RWPE1 (cell line): ENCODE results near the gene DBP.
A peak's percentile ranks its signal among the peaks of the same experiment; 100 is the strongest.

ENCODE experiments used
- CTCF ChIA-PET: fragments of 350-600 bp; sonication (Branson Sonifier 250); formaldehyde crosslinking; extraction: SDS; loops from one replicate; lab custom pipeline; 2021; lab: Yijun Ruan, JAX
- POLR2A ChIA-PET: fragments of 400-600 bp; formaldehyde crosslinking; extraction: SDS; loops from one replicate; lab custom pipeline; 2020; ENCODE audit warnings: antibody characterized with exemption; ENCODE audit not compliant: low non-redundant PET; lab: Yijun Ruan, JAX
- DNase-seq: peaks from one replicate; pipeline ENCODE4 v3.0.0; 2012; ENCODE audit warnings: low spot score
- H3K27ac ChIP-seq: fragments of 450-650 bp; 2 replicates; pipeline ENCODE4 v1.5.1; 2017
- TF ChIP-seq, protein P1 (sequence below): fragments of 450-650 bp; conservative IDR thresholded peaks from 2 replicates; pipeline ENCODE4 v1.5.1; 2017; ENCODE audit warnings: low read depth, mild to moderate bottlenecking

DBP gene

DNA sequence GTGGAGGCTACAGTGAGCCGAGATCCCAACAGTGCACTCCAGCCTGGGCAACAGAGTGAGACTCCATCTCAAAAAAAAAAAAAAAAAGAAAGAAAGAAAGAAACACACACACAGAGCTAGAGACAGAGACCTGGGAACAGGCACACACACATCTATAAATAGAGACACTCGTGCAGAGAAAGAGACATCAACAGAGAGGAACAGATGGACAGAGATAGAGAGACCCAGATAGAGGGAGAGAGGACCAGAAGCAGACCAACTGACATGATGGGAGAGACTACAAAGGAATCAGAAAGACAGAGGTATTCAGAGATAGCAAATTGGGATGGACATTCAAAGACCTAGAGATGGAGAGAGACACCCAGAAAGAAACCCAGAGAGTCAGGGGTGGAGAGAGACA is 11.0 kb upstream of the DBP start:
- TF ChIP-seq, protein P1, sequence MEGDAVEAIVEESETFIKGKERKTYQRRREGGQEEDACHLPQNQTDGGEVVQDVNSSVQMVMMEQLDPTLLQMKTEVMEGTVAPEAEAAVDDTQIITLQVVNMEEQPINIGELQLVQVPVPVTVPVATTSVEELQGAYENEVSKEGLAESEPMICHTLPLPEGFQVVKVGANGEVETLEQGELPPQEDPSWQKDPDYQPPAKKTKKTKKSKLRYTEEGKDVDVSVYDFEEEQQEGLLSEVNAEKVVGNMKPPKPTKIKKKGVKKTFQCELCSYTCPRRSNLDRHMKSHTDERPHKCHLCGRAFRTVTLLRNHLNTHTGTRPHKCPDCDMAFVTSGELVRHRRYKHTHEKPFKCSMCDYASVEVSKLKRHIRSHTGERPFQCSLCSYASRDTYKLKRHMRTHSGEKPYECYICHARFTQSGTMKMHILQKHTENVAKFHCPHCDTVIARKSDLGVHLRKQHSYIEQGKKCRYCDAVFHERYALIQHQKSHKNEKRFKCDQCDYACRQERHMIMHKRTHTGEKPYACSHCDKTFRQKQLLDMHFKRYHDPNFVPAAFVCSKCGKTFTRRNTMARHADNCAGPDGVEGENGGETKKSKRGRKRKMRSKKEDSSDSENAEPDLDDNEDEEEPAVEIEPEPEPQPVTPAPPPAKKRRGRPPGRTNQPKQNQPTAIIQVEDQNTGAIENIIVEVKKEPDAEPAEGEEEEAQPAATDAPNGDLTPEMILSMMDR, result no peak
- ChIA-PET POLR2A (no interaction called here), CTCF (no interaction called here)
- DNase-seq, result no peak
- peak overlapping the region; percentile 83 for H3K27ac ChIP-seq

DNA sequence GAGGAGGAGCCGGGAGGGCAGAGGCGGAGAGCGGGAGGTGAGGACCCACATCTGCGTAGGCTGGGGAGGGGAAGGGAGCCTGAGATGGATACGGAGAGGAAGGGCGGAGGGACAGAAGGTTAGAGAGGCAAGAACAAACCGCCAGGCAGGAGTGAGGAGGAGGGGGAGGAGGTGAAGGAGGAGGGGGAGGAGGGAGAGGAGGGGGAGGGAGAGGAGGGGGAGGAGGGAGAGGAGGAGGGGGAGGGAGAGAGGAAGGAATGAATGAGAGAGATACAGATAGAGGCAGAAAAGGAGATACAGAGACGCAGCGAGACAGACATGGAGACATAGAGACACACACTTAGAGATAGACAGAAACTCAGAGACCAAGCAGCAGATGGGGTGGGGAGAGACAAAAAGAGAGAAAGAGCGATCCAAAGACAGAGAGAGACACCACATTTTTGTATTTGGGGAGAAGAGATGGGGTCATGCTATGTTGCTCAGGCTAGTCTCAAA is 9.6 kb upstream of the DBP start:
- TF ChIP-seq, protein P1, result no peak; the same call in 1 of the 2 replicates
- peak overlapping the region; percentile 83 for H3K27ac ChIP-seq
- ChIA-PET POLR2A (no interaction called here), CTCF (interaction anchor here (0.7 kb wide), 1 partner anchor 189 kb away, joined by 3 read pairs; the partner anchor contains the start of gene HSD17B14)
- DNase-seq, result no peak

DNA sequence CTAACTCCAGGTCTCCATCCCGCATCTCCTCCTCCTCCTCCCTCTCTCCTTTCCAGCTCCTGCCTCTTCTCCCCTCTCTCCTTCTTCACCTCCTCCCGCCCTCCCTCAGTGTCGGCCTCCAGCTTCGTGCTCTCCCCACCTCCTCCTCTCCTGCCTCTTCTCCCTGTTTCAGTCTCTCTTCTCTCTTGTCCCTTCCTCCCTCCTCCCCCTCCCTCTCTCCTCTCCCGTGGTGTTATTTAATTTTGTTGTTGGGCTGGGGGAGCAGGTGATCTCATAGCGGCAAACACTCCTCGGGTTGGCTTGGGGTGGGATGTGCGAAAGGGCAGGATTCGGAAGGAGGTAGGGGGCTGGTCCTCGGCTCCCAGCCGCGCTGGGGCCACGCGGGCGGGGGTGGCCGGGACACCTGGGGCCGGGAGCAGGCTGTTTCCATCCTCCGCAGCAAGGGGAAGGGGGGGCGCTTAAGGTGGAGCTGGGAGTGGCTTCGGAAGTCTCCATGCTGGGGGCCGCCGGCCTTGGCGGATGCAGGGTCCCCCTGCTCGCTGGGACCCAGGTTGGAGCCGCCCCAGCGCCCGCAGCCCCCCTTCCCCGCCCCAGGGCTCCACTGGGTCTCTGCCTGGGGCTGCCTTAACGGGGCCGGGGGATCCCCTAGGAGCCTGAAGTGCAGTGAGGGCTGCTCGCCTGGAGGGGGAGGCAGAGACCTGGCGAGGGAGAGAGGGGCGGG is 9.0 kb upstream of the DBP start, which contains the start of gene CA11:
Gene CA11, minus strand, starts transcription at position 187 of the 721 bp plus-strand sequence. CDS start 555 bp downstream, outside the sequence.
- TF ChIP-seq, protein P1, result peak; percentile 88
- POLR2A ChIA-PET, result interaction anchor here (0.7 kb wide), 1 partner anchor 74 kb away, joined by 3 read pairs; no protein-coding TSS in a partner anchor
- CTCF ChIA-PET, result interaction anchor here (0.6 to 1.4 kb wide), 7 partner anchors 24 to 207 kb away, joined by 3 to 8 read pairs (median 4); partner anchors contain the start of gene HSD17B14
- peak; percentile 88 for DNase-seq
- peak within 1 kb of the TSS; percentile 83 for H3K27ac ChIP-seq

DNA sequence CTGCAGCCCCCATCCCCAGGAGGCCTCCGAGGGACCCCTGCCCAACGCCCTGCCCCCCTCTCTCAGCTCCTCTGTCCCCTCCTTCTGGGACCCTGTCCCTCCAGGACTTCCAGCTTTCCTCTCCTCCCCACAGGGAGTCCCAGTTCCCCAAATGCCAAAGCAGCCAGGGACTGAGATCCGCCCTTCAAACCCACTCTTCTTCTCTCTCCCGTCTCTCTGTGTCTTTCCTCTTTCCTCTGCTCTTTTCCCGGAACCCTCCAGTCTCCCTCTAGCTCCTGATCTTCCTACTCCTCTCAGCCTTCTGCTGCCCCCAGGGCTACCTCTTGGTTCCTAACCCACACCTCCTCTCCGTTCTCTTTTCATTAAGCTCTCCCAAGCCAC is 8.4 kb upstream of the DBP start:
- CTCF ChIA-PET, result interaction anchor here (0.6 to 1.4 kb wide), 7 partner anchors 24 to 207 kb away, joined by 3 to 8 read pairs (median 4); no protein-coding TSS in a partner anchor
- TF ChIP-seq, protein P1, result no peak
- no peak for DNase-seq
- POLR2A ChIA-PET, result interaction anchor here (0.7 kb wide), 1 partner anchor 75 kb away, joined by 3 read pairs; no protein-coding TSS in a partner anchor
- peak overlapping the region; percentile 83 for H3K27ac ChIP-seq

DNA sequence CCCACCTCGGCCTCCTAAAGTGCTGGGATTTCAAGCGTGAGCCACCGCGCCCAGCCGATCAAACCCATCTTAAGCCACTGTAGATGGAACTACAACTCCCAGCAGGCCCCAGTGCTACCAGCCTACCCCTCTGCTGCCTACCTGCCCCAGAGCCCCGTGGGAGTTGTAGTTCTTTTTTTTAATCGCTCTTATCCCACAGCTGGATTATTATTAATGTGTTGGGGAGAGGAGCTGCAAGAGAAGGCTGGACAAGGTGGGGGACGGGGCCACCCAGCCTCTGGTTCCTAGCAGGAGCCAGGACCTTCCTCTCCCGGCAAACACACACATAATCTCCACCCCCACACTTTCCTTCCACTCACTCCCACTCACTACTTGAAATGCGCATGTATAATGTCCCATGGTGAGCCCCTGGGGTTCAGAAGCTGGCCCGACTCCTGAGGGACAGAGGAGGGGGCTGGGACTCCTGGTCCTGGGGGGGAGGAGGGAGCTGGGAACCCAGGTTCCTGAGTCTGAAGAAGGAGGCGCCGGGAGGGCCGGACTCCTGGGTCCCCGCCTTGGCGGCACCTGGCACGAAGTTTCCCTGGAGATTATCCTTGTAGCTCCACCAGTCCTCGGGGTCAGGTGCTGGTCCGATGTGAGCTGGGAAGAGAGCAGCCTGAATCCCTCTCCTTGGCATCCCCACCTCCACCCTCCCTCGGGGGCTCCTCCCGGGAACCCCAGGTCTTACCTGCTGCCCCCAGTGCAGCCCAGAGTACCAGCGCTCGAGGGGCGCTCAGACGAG is 7.8 kb upstream of the DBP start:
- POLR2A ChIA-PET, result no interaction called here
- CTCF ChIA-PET, result interaction anchor here (0.9 to 1.4 kb wide), 5 partner anchors 30 to 198 kb away, joined by 3 to 8 read pairs (median 6); no protein-coding TSS in a partner anchor

More for the DNA sequence above, 7.8 kb upstream of the DBP start:
- TF ChIP-seq, protein P1, result no peak
- DNase-seq, result peak; percentile 50
- H3K27ac ChIP-seq, result peak overlapping the region; percentile 83
